NCI-H2196 treated with DMSO at 0.1 percent for 48 hours (cell line): ENCODE results near the gene ADAMTS17.

Experiments used
- DNase-seq: peaks from one replicate; lab custom pipeline; 2025; ENCODE audit not compliant: unreplicated experiment; lab: John Stamatoyannopoulos, UW

The ADAMTS17 gene

DNA sequence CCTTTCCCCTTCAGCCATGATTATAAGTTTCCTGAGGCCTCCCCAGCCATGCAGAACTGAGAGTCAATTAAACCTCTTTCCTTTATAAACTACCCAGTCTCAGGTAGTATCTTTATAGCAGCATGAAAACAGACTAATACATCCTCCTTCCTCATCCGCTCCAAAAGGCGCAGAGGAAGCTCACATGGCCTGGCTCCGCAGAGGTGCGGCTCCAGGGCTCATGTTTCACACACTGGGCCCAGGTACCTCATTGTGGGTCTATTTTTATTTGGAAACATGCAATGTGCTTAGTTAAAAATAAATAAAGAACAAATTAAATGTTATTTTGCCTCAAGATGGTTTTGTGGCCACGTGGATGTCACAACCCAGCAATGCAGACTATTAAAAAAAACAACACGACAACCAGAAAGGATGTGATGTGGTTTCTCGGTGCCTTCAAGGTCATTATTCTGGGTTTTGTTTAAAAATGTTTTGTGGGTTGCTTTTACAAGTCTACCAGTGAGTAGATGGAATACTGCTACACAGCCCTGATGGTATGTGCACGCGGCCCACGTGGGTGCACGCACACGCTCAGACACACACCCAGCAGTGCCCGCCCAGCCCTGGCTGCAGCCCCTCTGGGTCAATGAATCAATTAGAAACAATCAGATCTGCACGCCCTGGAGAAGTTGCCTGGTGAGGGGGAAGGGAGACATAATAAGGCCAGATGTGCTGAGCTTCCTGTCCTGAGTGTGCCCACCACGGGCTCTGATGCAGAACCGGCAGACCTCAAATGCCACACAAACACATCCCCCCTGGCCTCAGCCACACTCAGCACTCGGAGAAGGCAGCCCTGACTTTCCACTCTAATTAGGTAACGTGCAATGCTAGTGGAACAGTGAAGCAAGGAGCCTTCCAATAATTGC, 140.1 kb downstream of the ADAMTS17 start:
- no peak for DNase-seq

DNA sequence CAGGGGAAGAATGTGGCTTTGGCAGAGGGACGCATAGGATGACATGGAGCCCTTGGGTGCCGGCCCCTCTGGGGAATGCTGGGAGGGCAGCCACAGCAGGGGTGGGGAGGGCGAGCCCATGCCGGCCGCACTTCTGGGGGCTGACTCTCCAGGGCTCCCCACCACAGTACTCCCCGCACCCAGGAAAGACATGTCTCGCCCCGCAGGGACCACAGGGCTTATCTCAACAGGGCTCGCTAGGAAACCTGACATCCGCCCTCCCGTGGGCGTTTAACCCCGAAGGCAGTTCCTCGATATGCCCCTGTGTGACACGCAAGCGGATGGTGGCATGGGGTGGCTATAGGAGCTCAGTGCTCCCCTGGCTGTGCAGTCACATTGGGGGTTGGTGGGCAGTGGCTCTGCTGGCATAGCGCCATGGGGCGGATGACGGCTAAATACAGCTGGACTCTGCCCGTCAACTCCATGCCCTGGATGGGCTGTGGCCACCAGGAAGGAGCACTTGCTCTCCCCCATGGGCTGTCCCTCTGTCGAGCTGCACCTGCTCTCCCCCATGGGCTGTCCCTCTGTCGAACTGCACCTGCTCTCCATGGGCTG, 141.4 kb downstream of the ADAMTS17 start:
- DNase-seq = no peak

DNA sequence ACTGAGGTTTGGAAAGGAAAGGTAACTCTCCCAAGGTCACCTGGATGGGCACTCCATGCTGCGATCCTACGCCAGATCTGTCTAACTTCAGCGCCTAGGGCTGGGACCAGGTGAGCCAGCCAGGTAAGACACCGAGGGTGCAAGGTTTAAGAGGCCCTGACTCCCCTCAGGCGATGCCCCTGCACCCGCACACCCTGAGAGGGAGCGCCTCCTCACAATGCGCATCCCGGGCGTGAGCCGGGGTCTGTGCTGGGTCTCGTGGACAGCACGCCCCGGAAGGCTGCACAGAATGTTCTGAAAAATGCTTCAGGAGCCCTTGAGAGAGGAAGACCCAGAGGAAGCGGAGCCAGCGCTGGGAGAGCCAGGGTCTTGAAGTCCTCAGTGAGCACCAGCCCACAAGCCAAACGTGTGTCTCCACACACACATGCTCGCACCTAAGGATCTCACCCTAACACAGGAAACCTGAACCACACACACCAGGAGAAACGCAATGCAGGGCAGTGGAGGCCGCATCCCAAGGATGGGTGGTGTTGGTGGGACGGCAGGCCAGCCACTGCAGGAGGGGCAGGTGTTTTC, 142.0 kb downstream of the ADAMTS17 start:
- no peak for DNase-seq

DNA sequence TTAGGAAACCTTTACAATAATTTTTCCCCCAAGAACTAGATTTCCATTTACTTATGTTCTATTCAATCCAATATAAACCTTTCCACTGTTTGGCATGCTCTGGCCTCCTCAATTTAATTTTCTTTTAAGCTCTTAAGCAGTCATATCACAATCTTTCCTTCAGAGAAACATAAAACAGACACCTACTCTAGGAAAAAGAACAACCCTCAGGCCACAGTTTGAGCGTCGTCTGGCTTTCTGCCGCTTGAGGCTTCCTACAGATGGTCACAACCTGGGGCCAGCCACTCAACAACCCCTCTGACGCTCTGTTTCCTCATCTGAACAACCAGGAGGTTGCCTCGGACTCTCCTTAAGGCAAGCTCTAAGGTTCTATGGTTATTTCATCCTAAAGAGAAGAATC, 143.3 kb downstream of the ADAMTS17 start:
- no peak for DNase-seq

DNA sequence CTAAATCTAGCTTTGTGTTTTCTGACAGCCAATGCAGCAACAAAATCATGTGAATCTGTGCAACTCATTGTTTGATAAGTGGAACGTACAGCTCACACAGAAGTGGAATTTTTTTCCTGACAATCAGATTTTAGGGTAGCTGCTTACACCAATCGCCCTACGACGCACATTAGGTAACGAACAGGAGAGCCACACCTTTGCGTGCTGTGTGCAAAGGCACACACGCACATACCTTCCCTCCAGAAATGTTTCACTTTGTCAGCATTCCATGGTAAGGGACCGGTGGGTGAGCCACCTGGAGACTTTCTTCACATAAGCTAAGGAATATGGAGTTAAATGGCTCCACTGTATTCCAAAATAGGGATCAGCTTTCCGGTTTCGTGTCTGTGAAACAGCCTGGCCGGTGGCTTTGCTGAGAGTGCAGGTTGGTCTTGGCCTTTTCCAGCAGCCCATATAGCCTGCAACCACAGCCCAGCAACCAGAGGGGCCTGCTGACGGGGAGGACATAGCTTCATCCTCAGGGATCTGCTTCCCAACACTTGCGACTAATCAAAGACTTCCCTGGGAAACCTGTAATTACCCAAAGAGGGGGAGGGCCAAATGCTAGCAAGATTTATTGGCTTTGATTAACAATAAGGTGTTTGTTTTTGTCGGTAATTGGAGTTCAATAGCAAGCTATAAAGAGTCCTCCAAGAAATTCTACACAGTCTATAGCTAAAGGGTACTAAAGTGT, 145.3 kb downstream of the ADAMTS17 start:
- no peak for DNase-seq

DNA sequence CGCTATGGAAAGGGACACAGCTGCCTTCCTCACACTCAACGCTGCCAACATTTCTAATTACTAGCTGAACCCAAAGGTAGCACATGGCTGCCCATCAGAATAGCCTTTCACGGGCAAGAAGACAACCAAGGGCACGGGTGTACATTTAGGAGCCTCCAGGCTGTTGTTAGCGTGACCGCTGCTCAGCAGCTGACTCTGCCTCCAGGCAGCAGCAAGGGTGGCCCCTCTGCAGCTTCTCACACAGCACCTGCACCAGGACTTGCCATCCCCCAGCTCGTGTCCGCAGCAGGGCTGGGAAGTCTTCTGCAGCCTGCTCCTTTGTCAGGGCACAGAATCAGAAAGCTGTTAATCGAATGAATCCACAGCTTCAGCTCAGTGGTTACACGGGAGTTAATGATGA, 146.8 kb downstream of the ADAMTS17 start:
- DNase-seq = no peak

DNA sequence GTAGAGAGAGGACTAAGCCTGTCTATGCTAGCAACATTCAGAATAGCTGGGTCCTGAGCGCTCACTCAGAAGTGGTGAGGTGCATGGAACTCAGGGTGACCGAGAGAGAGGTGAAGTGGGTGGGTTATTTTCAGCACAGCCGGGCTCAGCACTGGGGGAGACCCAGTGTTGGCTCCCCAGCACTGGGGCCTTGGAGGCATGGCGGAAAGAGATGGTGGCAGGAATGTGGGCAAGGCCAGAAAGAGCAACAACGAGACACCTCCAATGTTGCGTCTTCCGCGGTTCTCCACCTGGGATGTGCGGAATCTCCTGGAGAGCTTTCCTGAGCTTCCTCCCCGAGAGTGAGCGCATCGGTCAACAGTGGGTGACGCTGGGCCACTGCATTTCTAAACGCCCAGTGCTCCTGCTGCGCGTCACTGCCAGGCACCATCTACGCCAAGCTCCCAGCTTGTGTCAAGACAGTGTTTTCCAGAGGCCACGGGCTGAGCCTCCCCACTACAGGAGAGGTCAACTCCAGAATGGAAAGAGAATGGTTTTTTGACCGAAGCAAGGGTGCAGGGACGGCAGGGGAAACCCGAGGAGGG, 148.4 kb downstream of the ADAMTS17 start:
- DNase-seq = no peak

DNA sequence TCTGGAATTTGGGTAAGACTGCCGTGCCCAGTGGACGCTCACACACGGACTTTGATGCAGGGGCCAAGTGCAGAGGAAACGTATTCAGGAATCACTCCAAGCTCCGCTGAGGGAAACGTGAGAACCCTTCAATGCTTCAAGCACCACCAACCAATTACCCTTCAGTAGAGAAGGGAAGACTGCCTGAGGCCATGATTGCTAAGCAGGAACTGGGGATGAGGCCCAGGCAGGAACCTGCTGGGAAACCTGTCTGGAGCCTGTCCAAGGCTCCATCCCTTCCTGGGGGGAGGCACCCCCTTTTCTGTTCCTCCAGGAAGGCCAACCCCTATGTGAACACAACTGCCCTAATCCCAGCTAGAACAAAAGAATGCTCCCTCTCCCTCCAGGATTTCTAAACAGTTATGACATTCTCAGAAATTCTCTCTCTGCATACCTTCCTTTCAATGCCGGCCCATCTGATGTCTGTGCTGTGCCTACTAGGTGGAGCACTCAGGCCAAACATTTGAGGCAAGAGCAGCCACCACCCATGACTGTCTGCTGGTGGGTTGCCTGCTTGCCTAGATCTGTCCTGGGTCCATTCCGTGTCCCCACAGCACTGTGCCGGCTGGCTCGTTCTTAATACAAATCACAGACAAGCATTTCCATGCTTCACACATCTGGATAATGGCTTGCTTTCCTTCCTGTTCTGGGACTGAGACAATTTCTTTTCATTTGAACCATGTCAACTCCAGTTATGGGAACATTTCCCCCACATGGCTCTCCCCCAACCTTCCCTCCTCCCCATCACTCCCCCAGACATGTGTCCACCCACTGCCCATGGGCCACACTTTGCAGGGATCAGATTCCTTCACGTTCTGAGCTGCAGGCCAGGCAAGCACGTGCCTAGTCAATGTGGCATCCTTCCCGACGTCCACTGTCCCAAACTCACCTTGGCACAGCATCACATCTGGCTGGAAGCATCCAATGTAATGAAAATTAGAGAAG, 149.4 kb downstream of the ADAMTS17 start:
- no peak for DNase-seq

DNA sequence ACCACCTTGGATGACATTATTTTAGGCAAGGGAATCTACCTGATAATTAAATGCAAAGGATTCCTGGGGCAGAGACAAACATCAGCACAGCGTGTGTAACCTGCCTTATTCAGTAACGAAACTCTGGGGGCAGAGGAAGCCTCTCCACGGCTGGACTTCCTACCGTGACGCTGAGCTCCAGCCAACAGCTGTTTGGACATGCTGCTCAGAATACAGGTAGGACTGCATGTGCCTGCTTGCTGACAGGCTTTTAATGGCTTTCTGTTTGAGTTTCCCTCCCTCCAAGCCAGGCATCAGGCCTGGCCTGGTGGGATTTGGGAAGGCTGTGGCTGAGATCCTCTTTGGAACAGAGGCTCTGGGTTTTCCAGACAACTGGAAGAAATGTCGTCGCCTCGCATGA, 150.6 kb downstream of the ADAMTS17 start:
- DNase-seq = no peak

DNA sequence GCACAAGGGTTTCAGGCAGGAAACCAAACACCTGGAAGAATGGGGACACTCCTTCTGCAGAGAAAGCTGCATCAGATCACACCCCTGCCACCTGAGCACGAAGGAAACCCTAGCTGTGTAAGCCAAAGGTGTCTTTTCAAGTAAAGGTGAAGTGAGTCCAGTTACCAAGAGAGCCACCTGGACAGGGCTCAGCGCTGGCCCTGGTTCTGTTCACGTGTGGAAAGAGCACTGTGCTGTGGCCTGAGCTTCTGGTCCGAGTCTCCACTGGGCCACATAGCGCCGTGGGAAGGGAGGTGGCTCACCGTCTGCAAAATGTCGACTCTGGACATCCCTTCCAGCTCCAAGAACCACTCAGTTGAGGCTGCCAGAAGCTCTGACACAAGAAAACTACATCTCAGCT, 151.1 kb downstream of the ADAMTS17 start:
- DNase-seq = no peak

DNA sequence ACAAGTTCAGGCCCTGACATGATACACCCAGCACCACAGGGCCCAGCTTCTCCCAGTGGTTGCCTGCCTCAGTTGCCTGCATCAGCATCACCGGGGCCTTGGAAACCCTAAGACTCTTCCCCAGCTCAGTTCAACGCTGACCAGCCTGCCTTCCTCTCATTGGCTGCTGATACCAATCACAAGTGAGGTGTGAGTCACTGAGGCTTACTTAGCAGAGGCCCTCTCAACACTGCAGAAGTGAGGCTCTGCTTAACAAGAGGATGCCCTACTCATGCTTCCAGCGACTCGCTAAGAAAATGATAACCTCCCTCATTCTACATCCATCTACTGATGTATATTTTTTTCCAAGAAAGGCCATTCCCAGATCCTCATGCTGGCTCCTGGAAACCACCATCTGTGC, 151.9 kb downstream of the ADAMTS17 start:
- DNase-seq = no peak

DNA sequence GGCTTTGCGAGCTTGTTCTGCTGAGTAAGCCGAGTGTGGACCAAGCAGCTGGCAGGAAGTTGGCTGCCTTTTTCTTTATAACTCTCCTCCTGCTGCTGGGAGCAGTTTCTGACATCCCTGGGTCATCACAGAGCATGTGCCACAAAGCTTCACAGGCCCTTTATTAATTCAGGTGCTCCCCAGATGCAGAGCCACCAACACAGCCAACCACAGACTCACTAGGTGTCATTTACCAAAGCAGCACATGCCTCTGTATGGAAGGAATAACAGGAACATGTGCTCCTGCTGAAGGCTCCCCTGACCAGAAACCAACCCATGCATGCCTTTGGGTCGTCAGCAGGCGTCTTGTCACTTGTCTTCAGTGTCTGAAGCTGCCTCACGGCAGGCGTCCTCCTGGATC, 152.5 kb downstream of the ADAMTS17 start:
- no peak for DNase-seq

DNA sequence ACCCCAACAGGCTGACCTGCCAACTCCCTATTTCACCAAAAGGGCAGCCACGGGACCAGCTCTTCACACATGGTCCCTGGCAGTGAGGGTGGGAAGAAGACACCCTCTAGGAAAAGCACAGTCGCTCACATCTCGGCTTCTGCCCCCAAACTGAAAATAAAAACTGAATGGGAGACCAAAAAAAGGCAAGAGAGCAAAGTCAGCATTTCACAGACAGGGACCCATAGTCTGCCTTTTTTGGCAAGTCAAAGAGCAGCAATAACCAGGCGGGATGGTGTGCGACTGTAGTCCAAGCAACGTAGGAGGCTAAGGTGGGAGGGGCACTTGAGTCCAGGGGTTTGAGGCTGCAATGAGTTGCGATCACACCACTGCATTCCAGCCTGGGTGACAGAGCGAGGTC, 154.1 kb downstream of the ADAMTS17 start:
- no peak for DNase-seq

DNA sequence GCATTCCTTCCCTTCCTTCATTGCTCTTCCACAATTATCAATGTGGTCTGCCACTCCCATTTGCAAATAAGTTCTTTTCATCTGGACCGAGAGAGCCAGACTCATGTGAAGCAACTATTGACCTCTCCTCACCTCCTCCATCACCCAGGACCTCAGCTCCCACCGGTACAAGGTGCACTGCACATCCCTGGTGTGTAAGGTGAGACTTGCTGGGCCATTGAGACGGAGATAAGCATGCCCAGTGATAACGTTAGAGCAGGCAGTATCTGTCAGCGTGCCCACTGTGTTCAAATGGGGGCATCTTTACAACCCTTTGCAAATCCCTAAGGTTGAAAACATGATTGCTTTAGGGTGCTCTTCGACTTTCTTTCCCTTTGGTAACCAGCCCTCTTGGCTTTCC, 154.8 kb downstream of the ADAMTS17 start:
- no peak for DNase-seq

DNA sequence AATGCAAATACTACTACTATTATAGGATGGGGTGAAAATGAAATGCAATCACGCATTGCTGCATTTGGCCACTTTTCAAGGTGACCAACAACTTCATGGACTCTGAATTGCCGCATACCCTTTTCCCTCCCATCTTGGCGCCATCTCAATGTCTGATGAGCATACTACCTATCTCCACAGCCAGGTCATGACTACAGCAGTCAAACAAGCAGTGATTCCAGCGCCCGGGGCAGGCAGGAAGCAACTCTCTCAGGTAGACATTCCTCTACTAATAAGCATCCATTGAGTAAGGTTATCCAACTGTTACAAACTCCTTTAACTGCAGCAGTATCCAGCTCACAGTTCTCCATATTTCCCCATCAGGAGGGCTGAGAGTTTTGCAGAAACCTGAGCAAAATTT, 155.4 kb downstream of the ADAMTS17 start:
- no peak for DNase-seq

DNA sequence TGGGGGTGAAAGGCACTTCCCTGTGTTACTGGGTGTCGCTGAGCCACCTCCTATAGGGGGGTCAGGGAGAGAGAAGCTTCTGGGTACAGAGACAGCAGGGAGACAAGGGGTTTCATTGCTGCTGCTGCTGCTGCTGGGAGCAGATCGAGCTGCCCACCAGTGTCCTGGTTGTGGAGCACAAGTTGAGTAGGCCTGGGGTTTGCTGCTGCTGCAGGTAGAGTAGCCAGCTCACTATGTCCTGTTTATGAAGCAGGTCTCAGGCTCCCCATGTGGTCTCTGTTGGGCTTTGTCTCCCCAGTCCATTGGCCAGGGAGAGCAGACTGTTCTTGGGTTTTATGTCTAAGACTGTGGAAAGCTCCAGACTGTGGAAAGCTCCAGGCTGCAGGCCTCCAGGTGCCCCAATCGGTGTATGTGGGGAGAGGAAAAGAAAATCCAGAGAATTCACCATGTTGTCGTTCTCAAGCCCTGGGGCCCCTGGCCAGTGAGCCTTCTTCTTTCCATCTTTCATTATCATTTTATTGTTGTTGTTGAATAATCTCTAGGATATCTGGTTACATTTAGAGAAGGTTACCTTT, 157.8 kb downstream of the ADAMTS17 start:
- no peak for DNase-seq

DNA sequence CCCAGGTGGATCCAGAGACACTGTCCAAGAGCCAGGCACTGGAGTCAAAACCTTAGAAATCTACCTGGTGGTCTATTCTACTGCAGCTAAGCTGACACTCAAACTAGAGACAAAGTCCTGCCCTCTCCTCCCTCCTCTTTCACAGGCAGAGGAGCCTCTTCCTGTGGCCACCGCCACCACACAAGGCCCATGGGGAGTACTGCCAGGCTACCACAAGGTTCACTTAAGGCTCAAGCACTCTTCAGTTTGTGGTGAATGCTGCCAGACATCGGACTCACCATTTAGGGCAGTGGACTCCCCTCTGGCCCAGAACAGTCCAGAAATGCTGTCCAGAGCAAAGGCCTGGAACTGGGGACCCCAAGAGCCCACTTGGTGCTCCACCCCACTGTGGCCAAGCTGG, 160.9 kb downstream of the ADAMTS17 start:
- DNase-seq = no peak

DNA sequence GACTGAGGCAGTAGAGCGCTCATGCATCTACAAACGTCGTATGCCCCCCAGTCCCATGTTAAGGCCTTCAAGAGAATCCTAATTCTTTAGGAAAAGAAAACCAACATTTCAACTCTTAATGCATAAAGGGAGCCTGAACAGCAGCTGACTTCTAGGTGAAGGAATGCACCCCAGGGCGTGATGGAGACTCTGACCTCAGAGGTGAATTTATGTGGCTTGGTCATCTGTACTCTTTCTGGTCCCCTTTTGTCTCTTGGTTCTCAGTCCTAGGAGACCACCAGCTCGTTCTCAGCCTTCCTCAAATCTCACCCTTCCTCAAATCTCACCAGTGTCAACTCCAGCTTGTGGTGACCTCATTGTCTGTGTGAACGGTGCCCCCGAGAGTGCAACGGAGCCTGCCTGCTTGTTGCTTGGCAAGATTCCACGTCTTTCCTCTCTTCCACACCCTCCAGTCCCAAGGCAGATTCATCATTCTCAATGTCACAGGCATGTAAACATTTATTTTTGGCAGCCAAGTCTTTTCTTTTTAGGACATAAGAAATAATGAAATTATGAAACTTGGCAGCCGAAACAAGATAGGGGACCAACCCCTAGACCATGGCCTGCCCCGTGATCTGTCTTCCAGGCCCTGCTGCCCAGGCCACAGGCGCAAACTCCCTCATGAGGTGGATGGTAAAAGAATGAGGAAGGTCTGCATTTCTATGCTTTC, 166.2 kb downstream of the ADAMTS17 start:
- DNase-seq = no peak

DNA sequence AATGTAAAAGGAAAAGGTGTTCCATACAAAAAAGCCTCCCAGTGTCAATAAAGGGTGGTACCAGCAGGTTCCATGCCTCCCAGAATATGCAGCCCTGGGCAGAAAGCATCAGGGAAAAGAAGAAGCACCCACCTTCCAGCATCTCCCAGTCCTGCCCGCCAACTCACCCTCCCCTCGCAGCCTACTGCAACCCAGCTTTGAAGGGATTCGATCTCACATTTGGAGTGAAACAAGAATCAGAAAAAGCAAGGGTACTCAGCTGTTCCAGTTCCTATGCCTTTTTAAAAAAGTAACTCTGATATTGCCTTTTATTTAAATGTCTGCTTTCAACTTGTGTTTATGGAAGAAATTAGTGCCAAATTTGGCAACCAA, 166.9 kb downstream of the ADAMTS17 start:
- no peak for DNase-seq
